DMS 273 (cell line): ENCODE results near the gene GGTLC2.
"Not testable (repeated sequence)": the region's sequence is repeated elsewhere in the genome, so short reads cannot be mapped to it uniquely, and the experiment has no call there.

Experiments
- DNase-seq: peaks from one replicate; lab custom pipeline; 2025; ENCODE audit not compliant: unreplicated experiment; lab: John Stamatoyannopoulos, UW

Gene GGTLC2

DNA sequence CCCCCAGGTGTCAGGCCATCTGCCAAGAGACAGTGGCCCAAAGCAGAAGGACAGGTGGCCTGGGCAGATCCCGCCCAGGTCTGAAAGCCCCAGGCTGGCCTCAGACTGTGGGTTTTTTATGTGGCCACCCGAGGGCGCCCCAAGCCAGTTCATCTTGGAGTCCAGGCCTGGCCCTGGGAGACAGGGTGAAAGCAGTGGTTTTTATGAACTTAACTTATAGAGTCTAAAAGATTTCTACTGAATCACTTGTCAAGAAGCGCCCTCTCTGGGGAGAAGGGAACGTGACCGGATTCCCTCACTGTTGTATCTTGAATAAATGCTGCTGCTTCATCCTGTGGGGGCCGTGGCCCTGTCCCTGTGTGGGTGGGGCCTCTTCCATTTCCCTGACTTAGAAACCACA is 8.2 kb upstream of the GGTLC2 start:
- DNase-seq: peak; percentile 61

GRCh38 chr22:22638313-22638712 is 6.1 kb upstream of the GGTLC2 start:
- not testable (repeated sequence) for DNase-seq

GRCh38 chr22:22642255-22642654 is 2.2 kb upstream of the GGTLC2 start:
- not testable (repeated sequence) for DNase-seq

- not testable (repeated sequence) for DNase-seq
These were observed 1.6 kb downstream of the GGTLC2 start for GRCh38 chr22:22645969-22646368.

DNA sequence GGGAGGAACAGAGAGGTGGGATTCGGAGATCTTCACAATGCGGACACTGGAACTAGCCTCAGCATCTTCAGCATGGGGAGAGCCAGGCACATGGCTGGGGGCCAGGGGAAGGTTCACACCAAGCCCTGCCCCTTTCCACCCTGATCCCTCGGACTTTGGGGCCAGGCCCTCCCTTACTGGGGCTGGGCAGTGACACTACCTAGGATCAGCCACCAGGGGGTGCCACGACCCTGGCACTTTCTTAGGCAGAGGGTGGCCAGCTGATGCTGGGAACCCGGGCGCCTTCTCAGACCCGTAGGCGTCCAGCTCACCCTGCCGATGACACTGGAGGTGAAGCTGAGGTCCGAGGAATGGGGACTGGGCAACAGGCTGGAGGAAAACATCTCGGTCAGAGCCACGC is 3.5 kb downstream of the GGTLC2 start:
- DNase-seq: not testable (repeated sequence)

DNA sequence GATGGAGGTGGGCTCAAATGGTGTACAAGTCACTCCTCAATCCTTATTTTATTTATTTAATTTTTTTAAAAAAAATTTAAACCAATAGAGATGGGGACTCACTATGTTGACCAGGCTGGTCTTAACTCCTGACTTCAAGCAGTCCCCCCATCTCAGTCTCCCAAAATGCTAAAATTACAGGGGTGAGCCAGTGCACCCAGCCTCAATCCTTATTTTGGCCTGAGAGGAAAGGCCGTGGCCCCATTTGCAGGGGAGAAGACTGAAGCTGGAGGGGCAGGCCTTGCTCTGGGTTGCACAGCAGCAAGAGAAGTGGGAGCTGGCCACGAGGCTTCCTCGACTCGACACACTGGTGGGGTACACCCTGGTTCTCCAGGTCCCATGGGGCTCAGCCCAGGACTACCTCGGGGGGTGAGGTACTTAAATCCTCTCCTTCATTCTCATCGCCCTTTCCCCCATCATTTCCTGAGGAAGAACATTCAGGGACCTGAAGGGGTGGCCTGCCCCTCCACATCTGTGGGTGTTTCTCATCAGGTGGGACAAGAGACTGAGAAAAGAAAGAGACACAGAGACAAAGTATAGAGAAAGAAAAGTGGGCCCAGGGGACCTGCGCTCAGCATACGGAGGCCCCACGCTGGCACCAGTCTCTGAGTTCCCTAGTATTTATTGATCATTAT is 4.6 kb downstream of the GGTLC2 start:
- not testable (repeated sequence) for DNase-seq

DNA sequence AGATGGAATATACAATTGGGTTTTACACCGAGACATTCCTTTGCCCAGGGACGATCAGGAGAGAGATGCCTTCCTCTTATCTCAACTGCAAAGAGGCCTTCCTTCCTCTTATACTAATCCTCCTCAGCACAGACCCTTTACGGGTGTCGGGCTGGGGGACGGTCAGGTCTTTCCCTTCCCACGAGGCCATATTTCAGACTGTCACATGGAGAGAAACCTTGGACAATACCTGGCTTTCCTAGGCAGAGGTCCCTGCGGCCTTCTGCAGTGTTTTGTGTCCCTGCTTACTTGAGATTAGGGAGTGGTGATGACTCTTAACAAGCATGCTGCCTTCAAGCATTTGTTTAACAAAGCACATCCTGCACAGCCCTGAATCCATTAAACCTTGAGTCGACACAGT is 5.3 kb downstream of the GGTLC2 start:
- DNase-seq: not testable (repeated sequence)

- DNase-seq: not testable (repeated sequence)
These were observed 6.0 kb downstream of the GGTLC2 start for GRCh38 chr22:22650398-22650797.

GRCh38 chr22:22650803-22651515 is 6.5 kb downstream of the GGTLC2 start:
- DNase-seq: not testable (repeated sequence)

DNA sequence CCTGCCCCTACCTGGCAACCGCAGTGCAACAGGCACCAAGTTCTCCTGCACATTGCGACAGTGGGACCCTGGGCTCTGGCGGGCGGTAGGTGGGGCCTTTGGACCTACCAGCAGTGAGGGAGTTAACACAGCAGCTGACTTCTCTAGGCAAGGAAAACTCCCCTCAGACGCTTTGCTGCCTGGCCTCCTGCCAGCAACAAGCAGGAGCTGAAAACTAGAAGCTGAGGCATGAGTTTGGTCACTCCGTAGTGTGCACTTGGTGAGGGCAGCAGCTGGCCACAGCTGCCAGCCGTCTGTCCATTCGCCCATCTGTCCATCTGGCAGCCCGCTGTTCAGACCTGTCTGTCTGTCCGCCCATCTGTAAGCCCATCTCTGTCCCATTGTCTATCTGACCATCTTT is 7.2 kb downstream of the GGTLC2 start:
- peak; percentile 36 for DNase-seq

- not testable (repeated sequence) for DNase-seq
These were observed 7.7 kb downstream of the GGTLC2 start for GRCh38 chr22:22652102-22652501.

GRCh38 chr22:22652573-22652972 is 8.2 kb downstream of the GGTLC2 start:
- not testable (repeated sequence) for DNase-seq

DNA sequence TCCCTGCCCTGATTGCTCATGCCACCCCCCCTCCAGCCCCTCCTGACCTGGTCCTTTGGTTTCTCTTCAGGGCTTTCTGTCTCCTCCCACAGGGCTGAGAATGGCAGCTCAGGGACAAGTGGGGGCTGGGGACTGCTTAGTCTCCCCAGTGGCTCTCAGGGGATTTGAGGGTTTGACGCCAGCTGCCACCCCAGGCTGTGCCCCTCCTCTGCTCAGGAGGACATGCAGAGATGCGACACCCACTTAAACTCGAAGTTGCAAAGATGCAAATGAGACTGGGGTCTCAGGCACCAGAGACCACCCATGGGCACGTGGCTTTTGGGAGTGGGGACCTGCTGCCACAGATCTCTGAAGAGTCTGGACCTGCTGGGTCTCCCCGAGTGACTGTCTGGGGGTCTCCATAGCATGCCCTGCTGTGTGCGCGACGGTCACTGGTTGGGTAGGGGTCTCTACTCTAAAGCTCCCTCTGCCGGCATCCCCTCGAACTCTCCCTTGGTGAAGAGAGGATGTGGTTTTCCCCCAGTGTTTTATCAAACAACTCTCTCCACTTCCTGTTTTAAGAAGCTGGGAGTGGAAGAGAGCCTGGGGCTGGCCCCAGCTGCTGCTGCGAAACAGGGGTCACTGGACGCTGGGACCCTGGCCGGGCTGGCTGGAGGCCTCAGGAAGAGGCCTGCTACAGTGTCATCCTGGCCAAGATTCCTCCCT is 9.4 kb downstream of the GGTLC2 start:
- DNase-seq: not testable (repeated sequence)

DNA sequence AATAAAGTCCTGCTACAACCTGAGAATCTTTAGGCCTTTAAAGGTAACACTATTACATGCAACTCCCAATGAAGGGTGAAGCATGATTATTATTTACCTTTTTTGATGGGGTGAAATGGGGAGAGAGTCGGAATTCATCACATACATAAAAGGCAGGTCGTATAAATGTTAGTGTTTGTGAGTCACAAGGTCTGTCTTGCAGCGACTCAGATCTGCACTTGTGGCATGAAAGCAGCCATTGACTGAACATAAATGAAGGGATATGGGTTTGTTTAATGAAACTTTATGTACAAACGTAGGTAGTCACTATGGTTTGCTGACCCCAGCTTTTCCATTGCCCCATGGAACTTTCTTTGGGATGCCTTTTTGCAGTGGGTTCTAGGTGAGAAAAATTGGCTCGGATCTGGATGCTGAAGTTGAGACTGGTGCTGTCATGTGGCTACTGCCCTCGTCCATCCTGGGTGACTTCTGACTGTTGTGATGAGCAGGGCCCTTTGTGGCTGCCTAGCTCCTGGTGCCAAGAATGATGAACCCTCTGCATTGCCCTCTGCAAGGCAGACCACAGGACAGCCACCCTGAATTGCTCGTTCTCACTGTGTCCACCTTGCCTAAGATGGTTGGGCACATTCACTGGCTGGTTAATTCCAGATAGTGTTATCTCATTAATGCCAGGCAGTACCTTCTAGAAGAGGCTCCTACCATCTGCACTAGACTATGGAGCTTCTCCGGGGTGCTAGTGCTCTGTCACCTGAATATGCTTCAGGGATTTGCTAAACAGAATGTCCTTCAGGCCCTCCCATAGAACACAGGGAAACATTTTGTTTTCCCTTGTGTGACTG is 11.3 kb downstream of the GGTLC2 start:
- DNase-seq: no peak

- DNase-seq: no peak
These were observed 13.3 kb downstream of the GGTLC2 start for GRCh38 chr22:22657712-22658111.

DNA sequence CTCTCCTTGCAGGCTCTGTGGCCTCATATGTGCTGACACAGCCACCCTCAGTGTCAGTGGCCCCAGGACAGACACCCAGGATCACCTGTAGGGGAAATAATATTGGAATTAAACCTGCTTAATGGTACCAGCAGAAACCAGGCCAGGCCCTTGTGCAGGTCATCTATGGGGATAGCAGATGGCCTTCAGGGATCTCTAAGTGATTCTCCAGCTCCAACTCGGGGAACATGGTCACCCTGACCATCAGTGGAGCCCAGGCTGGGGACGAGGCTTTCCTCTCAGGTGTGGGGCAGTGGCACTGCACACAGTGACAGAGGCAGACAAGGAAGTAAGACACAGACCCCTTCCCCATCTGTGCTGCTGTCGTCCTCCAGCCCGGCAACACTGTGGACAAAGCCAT is 16.9 kb downstream of the GGTLC2 start:
- no peak for DNase-seq

GRCh38 chr22:22662095-22662494 is 17.7 kb downstream of the GGTLC2 start:
- DNase-seq: no peak

DNA sequence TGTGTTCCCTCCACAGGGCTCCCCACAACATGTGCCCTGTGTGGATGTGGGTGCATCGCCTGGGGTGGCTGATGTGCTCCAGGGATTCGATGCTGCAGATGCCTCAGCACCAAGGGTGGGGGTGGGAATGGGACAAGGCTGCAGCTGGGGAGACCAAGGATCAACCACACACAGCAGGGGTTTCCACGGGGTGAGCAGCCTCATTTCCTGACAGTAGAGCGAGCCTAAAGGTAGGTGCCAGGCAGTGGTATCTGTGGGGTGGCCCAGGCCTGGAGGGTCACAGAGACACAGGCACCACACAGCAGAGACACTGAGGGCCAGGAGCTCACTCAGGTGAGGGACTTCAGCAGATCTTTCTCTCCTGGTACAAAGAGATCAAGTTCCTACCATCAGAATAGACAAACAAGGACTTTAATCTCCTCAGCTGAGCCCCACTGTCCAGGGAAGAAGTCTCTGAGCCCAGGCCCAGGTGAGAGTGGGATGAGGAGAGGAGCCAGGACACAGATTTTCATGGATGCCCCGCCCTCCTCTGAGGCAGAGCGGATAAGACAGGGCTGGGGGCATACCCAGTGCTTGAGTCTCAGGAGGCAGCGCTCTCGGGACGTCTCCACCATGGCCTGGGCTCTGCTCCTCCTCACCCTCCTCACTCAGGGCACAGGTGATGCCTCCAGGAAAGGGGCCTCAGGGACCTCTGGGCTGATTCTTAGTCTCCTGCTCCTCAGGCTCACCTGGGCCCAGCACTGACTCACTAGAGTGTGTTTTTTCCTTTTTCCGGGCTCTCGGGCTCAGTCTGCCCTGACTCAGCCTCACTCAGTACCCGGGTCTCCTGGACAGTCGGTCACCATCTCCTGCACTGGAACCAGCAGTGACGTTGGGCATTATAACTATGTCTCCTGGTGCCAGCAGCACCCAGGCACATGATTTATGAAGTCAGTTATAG is 19.7 kb downstream of the GGTLC2 start:
- DNase-seq: no peak

GRCh38 chr22:22666307-22667091 is 22.1 kb downstream of the GGTLC2 start:
- DNase-seq: peak; percentile 46
